Measurements from ENCODE around the gene CEACAM7. TPM values are rescaled to one million over a fixed set of nuclear protein-coding genes. Genes with fewer than 3 reads are reported as not detected.

Gene CEACAM7
- total and polyA plus RNA-seq, 2 of the 13 experiments (the other 11 are each of a cell fraction or from before 2014, with no cell fraction given), result not detected

DNA sequence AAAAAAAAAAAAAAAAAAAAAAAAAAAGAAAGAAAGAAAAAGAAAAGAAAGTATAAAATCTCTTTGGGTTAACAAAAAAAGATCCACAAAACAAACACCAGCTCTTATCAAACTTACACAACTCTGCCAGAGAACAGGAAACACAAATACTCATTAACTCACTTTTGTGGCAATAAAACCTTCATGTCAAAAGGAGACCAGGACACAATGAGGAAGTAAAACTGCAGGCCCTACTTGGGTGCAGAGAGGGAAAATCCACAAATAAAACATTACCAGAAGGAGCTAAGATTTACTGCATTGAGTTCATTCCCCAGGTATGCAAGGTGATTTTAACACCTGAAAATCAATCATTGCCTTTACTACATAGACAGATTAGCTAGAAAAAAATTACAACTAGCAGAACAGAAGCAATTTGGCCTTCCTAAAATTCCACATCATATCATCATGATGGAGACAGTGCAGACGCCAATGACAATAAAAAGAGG is 10.7 kb upstream of the CEACAM7 start:
- no TSS peak for BruUV-seq (replicated peaks)
- no peak overlapping the region for H3K4me2 ChIP-seq (ENCODE audit: low read depth, low read length)
- H3K9me3 ChIP-seq (ENCODE audit: low read length), result no peaks in the 10 kb centered on the region
- no peak for DNase-seq (ENCODE audit: low spot score)
- H3K27ac ChIP-seq (ENCODE audit: extremely low read length, insufficient read depth, low read length), result no peak overlapping the region
- POLR2A ChIA-PET, result no interaction called here
- no peak for FAIRE-seq
- 0 out of 2 replicates have a peak, but pooled peaks cover 3% of the 10 kb centered on the region for H4K20me1 ChIP-seq (ENCODE audit: insufficient read depth, low read length)
- ATAC-seq, result no peak
- no peaks in the 10 kb centered on the region for H3K79me2 ChIP-seq (ENCODE audit: insufficient read depth, low read length)
- no peak for TF ChIP-seq ZNF256 (CRISPR knock-in tag; conservative IDR thresholded peaks at IDR 0.05)
- TF ChIP-seq, protein P1, sequence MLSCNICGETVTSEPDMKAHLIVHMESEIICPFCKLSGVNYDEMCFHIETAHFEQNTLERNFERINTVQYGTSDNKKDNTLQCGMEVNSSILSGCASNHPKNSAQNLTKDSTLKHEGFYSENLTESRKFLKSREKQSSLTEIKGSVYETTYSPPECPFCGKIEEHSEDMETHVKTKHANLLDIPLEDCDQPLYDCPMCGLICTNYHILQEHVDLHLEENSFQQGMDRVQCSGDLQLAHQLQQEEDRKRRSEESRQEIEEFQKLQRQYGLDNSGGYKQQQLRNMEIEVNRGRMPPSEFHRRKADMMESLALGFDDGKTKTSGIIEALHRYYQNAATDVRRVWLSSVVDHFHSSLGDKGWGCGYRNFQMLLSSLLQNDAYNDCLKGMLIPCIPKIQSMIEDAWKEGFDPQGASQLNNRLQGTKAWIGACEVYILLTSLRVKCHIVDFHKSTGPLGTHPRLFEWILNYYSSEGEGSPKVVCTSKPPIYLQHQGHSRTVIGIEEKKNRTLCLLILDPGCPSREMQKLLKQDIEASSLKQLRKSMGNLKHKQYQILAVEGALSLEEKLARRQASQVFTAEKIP (CRISPR knock-in tag; IDR thresholded peaks at IDR 0.05; ENCODE audit: borderline replicate concordance), result no peak
- TF ChIP-seq, protein P2, sequence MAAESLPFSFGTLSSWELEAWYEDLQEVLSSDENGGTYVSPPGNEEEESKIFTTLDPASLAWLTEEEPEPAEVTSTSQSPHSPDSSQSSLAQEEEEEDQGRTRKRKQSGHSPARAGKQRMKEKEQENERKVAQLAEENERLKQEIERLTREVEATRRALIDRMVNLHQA (CRISPR knock-in tag; IDR thresholded peaks at IDR 0.05), result no peak
- no peak for TF ChIP-seq POLR2G (IDR thresholded peaks at IDR 0.05; ENCODE audit: low read depth, low read length)
- TF ChIP-seq EZH2 (conservative IDR thresholded peaks at IDR 0.05; ENCODE audit: low read depth, low read length), result no peak
- no peak for TF ChIP-seq ZNF615 (CRISPR knock-in tag; IDR thresholded peaks at IDR 0.05; ENCODE audit: borderline replicate concordance)
- TF ChIP-seq ZNF614 (CRISPR knock-in tag; IDR thresholded peaks at IDR 0.05; ENCODE audit: borderline replicate concordance), result no peak
- no peak for TF ChIP-seq FOSL1 (CRISPR knock-in tag; IDR thresholded peaks at IDR 0.05; ENCODE audit: borderline replicate concordance)
- TF ChIP-seq ZNF205 (CRISPR knock-in tag; IDR thresholded peaks at IDR 0.05), result no peak
- no peak for TF ChIP-seq CREM (IDR thresholded peaks at IDR 0.05)
- TF ChIP-seq CREM (CRISPR knock-in tag; IDR thresholded peaks at IDR 0.05), result no peak
- TF ChIP-seq ZNF557 (CRISPR knock-in tag; IDR thresholded peaks at IDR 0.05), result no peak
- TF ChIP-seq, protein P3, sequence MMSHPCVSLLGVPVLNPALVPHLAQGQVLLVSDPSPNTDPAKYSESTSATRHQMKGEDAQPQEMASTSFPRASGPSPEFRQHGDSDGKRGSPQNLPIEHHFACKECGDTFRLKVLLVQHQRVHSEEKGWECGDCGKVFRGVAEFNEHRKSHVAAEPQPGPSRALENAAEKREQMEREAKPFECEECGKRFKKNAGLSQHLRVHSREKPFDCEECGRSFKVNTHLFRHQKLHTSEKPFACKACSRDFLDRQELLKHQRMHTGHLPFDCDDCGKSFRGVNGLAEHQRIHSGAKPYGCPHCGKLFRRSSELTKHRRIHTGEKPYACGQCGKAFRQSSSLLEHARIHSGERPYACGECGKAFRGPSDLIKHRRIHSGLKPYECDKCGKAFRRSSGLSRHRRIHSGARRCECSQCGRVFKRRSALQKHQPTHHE (CRISPR knock-in tag; IDR thresholded peaks at IDR 0.05; ENCODE audit: borderline replicate concordance), result no peak
- no peak for TF ChIP-seq ZNF556 (CRISPR knock-in tag; IDR thresholded peaks at IDR 0.05; ENCODE audit: borderline replicate concordance)
- TF ChIP-seq, protein P4, sequence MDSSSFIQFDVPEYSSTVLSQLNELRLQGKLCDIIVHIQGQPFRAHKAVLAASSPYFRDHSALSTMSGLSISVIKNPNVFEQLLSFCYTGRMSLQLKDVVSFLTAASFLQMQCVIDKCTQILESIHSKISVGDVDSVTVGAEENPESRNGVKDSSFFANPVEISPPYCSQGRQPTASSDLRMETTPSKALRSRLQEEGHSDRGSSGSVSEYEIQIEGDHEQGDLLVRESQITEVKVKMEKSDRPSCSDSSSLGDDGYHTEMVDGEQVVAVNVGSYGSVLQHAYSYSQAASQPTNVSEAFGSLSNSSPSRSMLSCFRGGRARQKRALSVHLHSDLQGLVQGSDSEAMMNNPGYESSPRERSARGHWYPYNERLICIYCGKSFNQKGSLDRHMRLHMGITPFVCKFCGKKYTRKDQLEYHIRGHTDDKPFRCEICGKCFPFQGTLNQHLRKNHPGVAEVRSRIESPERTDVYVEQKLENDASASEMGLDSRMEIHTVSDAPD (CRISPR knock-in tag; IDR thresholded peaks at IDR 0.05), result no peak
- no peaks in the 10 kb centered on the region for H3K36me3 ChIP-seq (replicated peaks in 1 of 2; ENCODE audit: control insufficient read depth in 1 of 2, insufficient read depth in 2 of 2, low read length in 2 of 2)
- CTCF ChIA-PET (ENCODE audit: low intra/inter-chr PET ratio, low total read pairs), result no interaction called here
- WGBS (ENCODE audit: low lambda C conversion rate), result 0% methylated on average over 1 of the region's 1 CpG
- no peak overlapping the region for H2AFZ ChIP-seq (ENCODE audit: low read length)
- in situ Hi-C loops (cut with HindIII; ENCODE audit: extremely low pct_ligation_motif_present, low pct_unique_long_range_greater_than_20kb), result no loop called here
- peaks cover 0 to 4% of the 10 kb centered on the region in 2 experiments; a peak in 1 of 5 replicates for H3K27me3 ChIP-seq (ENCODE audit: control insufficient read depth in 1 of 2, insufficient read depth in 2 of 2, low read length in 2 of 2)
- H3K4me1 ChIP-seq (ENCODE audit: insufficient read depth, low read length), result no peaks in the 10 kb centered on the region
- no peak overlapping the region for H3K4me3 ChIP-seq (replicated peaks in 1 of 3; ENCODE audit: insufficient read depth in 1 of 3, low read depth in 2 of 3, low read length in 3 of 3)
- no peak overlapping the region for H3K9ac ChIP-seq (ENCODE audit: insufficient read depth, low read depth, low read length)
- intact Hi-C loops (cut with micrococcal nuclease; ENCODE audit: unreplicated experiment), result no loop called here

Measured in HepG2 (cell line).